ENCODE results near the gene SCYL2.
"Not testable (repeated sequence)": the region's sequence is repeated elsewhere in the genome, so short reads cannot be mapped to it uniquely, and the experiment has no call there.

SCYL2 gene

DNA sequence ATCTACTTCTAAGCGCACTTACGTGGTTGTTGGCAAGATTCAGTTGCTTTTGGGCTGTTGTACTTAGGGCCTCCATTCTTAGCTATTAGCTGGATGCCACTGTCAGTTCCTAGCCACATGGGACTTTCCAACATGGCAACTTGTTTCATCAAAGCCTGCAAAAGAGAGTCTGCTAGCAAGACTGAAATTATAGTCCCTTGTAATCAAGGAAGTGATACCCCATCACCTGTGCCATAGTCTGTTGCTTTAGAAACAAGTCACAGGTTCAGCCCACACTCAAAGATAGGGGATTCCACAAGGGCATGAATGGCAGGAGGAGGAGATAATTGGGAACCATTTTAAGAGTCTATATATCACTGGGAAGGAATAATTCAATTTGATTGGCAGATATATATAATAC lies 62.8 kb downstream of the SCYL2 start:
- DNase-seq = no peak

DNA sequence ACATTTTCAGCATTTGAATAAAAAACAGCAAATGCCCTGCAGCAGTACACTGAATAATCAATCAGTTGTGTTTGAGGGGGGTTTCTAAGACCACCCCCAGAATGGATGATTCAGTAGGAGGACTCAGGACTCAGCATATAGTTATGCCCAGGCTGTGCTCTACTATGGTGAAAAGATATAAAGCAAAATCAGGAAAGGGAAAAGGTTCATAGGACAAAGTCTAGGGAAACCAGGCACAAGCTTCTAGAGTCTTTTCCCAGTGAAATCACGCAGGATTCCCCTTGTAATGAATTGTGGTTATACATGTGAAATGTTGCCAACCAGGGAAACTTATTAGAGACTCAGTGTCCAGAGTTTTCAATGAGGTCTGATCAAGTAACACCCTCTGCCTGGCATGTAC lies 64.9 kb downstream of the SCYL2 start:
- no peak for DNase-seq

DNA sequence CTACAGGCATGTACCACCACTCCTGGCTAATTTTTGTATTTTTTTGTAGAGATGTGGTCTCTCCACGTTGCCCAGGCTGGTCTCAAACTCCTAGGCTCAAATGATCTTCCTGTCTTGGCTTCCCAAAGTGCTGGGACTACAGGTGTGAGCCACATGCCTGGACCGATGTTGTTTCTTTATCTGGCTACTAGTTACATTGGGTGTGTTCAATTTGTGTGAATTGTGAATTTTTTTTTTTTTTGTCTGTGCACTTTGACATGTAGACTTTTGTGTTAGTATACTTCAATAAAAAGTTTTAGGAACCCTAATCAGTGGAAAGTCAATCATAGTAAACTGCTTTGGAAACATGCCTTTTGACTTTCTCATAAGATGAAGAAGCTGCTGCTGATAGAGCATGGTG lies 65.9 kb downstream of the SCYL2 start:
- no peak for DNase-seq

DNA sequence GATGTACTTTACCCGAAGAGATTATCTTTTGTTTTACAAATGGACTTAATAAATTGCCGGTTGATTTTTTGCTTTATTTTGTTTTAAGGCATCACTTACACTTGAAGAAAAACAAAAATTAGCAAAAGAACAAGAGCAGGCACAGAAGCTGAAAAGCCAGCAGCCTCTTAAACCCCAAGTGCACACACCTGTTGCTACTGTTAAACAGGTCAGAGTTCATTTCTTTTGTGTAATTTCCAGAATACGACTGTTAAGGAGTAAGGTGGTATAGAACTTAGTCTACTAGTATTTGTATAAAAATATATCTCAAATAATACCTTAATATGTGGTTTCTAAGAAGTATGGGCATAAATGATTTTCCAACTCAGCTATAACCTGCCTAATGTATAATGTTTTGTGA lies 70.3 kb downstream of the SCYL2 start:
- no peak for DNase-seq

DNA sequence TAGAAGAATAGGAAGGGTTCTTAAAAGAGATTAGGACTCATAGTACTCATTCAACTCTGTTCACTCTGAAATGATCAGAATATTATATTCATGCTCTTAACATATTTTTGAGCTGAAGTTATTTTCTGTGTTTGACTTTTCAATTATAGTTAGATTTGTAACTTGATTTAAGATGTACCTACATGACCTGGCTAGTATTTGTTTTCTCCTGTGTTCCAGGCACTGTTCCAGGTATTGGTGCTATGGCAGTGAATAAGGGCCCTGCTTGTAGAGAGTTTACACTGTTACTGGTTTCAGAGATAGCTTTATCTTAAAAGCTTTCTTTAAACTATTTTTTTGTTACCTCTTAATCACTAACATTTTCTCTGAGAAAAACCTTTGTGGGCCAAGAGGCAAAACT lies 70.8 kb downstream of the SCYL2 start:
- no peak for DNase-seq

DNA sequence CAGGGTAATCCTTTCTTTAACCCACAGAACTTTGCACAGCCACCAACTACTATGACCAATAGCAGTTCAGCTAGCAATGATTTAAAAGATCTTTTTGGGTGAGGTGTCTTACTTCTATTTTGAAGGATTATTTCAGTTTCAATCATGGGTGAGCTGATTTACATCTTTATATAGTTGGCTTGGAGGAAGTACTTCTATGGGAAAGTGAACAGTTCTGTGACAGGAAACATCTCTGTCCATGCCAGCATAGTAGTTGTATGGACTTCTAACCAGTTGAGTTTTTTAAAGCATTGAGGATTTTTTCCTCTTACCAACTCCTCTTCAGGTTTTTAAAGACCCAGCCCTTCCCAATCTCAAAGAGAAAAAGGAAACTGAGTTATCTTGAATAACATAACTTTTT lies 72.1 kb downstream of the SCYL2 start:
- DNase-seq = no peak

DNA sequence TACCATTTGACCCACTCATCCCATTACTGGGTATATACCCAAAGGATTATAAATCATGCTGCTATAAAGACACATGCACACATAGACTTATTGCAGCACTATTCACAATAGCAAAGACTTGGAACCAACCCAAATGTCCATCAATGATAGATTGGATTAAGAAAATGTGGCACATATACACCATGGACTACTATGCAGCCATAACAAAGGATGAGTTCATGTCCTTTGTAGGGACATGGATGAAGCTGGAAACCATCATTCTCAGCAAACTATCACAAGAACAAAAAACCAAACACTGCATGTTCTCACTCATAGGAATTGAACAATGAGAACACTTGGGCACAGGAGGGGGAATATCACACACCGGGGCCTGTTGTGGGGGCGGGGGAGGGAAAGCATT lies 75.9 kb downstream of the SCYL2 start:
- DNase-seq = not testable (repeated sequence)

DNA sequence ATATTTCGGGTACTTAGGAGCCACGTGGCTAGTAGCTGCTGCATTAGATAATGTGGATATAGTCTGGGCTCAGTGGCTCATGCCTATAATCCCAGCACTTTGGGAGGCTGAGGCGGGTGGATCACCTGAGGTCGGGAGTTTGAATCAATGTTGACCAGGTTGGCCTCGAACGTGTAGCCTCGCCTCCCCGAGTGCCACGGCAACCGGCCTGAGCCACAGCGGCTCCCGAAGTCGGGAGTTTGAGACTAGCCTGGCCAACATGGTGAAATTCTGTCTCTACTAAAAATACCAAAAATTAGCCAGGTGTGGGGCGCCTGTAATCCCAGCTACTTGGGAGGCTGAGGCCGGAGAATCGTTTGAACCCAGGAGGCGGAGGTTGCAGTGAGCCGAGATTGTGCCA lies 77.4 kb downstream of the SCYL2 start:
- not testable (repeated sequence) for DNase-seq

DNA sequence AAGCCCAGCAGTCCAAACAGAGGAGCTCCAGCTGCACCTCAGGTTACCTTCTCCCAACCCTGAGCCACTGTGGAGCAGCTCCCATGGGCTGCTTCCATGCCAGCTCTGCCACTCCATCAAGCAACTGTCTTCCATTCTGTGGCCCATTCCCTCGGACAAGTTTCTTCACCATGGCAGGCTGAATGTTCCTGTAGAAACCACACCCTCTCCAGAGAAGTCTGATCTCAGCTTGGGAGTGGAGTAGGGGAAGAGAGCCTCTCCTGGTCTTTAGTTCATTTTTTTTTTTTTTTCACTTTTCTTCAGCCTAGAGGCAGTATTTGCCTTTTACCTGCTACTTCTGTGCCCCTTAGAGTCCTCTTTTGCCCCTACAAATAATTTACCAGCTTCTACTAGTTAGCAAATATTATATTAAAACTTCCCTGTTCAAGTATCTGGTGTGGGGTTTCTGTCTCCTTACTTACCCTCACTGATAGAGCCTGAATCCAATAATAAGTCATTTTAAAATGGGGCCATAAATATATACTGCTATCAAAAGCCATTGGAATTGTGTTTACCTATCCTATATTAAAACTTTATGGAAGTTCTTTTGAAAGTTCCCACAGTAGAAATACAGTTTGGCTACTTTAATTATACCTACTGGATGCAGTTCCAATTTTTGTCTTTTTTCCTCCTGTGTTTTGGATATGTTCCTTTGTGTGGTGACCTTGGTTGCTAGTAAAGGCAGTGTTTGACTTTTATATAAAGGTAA lies 78.2 kb downstream of the SCYL2 start:
- no peak for DNase-seq

DNA sequence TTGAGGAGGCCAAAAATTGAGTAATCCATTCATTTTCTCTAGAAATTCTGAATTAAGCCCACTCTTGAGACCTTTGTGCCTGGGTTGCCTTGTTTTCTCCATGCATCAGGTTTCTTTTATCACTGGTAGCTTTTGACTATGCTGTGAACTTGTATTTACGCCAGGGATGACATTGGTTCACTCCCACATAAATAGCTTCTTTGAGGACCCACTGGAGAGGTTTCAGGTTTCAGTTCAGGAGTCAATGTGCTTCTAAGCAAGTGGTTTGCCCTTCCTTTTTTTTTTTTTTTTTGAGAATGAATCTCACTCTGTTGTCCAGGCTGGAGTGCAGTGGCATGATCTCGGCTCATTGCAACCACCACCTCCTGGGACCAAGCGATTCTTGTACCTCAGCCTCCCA lies 79.7 kb downstream of the SCYL2 start:
- DNase-seq = no peak

DNA sequence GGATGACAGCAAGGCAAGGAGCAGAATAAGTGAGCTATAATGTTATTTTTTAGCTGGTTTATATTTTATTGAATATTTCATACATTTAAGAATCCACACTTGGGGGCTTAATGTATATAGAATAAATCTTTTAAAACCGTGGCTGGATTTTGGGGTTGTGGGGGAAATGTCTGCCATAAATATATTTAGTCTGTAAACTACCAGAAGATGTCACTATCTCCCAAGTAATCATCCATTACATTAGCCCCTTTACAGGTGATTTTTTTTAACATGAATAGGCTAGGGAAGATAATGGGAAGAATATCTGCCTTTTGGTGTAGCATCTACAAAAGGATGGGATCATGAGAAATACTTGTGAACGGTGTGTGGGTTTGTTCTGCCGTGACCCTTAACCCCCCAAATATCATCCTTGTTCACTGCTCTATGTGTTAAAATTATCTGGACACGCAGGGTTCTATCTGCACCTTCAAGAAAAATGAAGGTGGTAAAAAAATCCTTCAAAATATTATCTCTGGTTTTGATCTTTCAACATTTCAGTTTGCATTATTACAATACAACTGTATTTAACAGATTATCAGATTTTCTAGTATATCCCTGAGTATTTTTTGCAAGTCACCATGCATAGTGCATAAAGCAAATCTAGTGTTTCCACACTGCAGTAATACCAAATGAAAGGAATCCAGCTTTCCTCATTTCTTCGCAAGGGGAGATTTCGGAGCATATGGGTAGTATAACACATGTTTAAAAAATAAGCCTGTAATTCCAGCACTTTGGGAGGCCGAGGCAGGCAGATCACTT lies 81.9 kb downstream of the SCYL2 start:
- DNase-seq = no peak

DNA sequence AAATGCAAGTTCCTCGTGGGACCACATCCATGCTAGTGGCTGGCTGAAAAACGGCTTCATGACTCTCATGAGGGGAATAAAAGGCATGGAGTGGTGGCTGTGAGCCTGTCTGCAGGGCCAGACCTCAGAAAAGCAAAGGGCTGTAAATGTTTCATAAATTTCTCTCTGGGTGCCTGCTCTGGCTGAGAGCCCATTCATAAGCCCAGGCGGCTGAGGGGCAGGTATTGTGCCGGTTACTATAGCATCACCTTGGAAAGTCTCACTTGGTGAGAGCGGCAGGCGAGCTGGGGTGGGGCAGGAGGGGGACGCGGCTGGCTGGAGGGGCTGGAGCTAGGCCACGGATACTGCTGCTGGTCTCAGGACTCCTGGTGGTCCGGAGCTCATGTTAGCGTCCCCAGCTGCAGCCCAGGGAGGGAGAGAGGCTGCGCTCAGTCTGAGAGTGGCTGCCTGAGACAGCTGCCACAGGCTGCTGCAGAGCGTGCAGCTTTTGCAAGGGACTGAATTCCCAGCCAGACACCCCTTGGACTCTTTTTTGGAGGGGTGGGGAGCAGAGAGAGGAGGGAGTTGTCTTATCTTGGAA lies 89.8 kb downstream of the SCYL2 start, which contains the start of gene SLC17A8:
TSS of gene SLC17A8 (plus strand) at position 431 of the 580 bp plus-strand sequence. CDS start 318 bp downstream, outside the sequence.
- DNase-seq = no peak

DNA sequence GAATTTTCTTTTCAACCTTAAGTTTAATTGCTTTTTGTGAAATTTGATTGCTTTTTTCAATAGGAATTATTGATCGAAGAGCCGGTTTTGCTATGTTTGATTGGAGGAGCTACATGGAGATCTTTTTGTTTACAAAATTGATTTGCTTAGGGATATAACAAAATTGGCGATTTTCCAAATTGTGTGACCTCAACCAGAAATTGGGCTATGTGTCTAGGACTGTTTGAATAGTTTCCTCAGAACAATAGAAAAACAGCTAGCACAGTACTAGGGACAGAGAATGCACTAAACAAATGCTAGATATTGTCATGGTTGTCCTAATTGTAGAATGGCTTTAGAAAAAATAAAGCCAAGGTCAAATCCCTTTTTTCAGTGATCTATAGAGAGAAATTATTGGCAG lies 92.3 kb downstream of the SCYL2 start:
- no peak for DNase-seq

DNA sequence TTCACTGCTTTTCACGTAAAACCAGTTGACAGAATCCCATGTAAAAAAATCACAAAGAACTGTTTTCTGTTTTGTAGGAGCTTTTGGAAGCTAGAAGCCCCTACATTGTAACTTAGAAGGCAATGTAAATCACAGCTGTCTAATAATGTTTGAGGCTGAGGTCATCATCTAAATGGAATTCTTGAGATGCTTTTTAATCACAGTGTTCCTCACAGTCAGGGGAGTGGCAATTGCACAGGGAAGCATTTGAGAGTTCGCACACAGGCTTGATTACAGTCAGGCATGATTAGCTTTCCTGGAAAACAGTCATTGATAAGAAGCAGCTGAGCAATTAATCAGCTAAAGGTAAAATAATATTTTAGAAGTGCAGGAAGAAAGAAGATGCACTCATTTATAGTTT lies 92.8 kb downstream of the SCYL2 start:
- no peak for DNase-seq

DNA sequence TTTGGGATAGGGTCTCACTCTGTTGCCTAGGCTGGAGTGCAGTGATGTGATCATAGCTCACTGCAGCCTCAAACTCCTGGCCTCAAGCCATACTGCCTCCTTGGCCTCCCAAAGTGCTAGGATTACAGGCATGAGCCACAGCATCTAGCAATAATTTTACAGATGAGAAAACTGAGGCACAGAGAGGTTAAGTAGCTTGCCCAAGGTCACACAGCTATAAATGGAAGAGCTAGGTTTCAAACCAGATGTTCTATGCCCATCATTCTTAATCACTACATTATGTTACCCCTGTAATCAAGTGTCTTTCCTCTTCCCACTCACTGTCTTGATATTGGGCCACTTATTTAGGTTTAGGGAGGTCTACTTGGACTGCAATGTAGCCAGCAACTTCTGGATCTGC lies 93.5 kb downstream of the SCYL2 start:
- DNase-seq = no peak

DNA sequence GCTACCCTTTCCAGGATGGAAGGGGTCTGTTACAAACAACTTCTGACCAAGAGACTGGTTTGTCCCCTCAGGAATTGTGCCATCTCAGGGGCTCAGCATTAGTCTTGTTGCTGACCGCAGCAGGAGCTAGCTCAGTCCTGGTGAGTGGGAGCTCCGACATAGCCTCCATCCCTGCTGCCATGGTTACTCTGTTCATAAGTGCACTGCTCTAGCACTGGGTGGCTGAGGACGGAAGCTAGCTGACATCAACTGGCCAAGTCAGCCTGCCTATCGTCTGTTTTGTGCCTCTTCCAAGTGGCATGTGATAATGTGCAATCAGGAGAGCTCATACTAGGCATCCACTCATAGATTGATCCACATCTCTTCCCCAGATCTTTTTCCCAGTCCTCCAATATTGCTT lies 97.3 kb downstream of the SCYL2 start:
- DNase-seq = no peak

DNA sequence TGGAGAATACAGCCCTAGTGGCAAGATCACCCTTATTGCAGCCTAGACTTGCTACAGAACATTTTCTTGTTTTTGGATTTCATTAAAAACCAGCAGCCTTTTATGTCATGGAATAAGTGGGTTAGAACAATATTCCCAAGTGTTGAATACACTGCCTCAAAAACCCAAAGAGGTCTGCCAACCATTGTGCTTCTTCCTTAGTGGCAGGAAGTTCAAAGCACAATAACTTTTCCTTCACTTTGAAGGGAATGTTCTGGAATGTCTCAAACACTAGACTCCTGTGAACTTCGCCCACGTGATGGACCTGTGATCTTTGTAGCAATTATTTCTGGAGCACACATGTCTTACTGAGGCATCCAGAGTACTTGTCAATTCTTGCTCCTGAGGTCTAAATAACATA lies 98.4 kb downstream of the SCYL2 start:
- no peak for DNase-seq

DNA sequence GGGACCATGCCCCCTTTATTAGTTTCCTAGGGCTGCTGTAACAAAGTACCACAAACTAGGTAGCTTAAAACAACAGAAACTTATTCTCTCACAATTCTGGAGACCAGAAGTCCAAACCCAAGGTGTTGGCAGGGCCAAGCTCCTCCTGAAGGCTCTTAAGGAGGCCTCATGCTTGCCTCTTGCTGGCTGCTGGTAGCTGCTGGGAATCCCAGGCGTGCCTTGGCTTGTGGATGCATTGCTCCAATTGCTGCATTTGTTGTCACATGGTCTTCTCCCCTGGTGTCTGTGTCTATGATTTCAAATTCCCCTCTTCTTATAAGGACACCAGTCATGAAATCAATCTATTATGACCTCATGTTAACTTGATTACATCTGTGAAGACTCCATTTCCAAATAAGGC lies 101.1 kb downstream of the SCYL2 start:
- DNase-seq = no peak

DNA sequence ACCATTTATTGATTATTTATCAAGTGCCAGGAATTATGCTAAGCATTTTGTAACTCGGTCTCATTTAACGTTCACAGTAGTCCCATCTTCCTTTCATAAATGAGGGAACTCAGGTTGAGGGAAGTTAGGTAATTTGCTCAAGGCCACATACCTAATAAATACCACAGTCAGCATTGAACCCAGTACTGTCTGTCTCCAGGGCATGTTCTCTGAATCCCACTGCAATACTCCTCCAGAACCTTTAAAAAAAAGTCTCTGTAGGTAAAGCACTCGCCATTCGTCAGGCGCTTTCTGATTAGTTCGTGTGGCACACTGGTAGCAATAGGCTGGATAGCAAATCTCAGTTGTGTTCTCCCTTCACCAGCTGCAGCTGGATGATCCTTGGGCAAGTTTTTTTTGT lies 104.2 kb downstream of the SCYL2 start:
- DNase-seq = no peak

DNA sequence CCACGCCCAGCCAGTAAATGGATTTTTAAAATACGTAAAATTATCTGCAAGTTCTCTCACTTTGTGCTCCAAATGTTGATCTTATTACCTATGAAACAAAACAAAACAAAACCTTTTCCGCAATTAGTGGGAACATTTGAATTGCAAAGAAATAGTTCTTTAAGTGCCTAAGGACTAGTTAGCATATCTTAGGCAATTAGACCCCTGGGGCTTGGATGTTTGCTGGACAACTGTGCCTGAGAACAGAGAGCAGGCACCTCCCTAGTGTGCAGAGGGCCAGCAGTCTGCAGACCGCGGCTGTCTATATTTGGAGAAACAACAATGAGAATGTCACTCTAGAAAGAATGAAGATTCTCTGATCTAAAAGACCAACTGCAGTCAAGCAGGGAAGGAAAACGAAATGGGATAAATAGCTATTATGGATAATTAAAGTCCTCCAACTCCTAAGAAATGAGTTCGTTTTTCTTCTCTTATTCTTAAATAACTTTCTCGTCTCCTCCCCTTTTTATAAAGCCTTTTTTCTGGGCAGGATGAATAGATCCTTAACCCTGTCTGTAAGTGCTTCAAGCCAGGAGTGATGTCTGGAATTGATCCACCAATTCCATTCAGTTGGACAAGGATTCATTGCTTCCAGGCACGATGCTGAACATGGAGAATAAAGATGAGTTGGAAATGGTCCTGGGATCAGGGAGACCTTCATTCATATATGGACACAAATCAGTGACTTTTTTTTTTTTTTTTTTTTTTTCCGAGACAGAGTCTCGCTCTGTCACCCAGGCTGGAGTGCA lies 106.1 kb downstream of the SCYL2 start:
- DNase-seq = no peak

DNA sequence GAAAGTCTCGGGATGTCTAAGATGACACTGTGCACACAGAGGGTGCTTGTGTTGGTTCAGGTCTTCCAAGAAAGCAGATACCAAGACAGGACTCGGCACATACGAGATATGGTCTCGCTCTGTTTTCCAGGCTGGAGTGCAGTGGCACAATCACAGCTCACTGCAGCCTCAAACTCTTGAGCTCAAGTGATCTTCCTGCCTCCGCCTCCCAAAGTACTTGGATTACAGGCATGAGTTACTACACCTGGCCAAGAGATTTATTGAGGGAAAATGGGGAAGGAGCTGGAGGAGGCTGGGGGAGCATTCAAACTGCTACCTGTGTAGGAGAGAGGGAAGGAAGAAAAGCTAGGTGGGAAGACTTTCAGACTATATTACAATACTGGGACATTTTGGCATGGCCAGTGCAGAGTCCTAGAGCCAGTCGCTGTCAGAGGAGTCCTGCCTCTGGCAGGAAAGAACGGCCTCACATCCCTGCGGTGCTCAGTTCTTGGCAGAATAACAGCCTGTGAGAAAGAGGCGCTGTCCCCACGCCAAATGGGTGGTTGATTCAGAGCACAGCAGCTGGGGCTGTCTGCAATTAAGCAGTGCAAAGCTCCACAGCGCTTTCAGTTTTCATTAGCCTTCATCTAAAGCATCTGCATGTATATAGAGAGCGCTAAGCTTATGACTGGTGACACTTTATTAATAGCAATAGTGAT lies 108.2 kb downstream of the SCYL2 start:
- no peak for DNase-seq

DNA sequence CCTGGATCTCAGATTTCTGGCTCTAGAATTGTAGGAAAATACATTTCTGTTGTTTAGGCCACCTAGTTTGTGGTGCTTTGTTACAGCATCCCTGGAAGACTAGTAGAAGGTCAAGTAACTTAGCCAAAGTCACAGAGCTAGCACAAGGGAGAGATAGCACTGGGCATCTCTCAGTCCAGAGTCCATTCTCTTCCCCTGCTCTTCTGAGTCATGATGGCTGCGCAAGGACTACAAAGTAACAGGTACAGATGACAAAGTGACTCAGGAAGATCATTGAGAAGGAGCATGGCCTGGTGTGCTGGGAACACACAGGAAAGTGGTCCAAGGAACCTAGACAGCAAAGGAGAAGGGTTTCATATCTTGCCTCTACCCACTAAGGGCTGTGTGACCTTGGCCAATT lies 109.2 kb downstream of the SCYL2 start:
- DNase-seq = no peak

DNA sequence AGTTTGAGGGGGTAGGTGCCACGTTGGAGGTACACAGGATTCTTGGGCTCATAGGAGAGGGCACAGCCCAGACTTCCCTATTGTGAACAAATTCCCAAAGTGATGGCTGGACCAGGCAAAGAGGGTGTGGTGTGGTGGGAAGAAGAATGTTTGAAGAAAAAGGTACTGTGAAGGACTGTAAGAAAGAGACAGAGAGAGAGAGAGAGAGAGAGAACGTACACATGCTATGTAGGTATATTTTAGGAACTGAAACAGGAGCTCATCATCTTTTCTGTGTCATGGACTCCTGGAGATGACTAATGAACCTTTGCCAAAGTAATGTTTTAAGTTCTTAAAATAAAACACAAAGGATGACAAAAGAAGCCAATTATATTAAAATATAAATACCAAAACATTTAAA lies 114.4 kb downstream of the SCYL2 start:
- DNase-seq = no peak
